Heart left ventricle (tissue), 16 donors: ENCODE data around the gene JPH2. TPM values are rescaled to one million over a fixed set of nuclear protein-coding genes. Genes with fewer than 3 reads are reported as not detected.
A peak's percentile ranks its signal among the peaks of the same experiment; 100 is the strongest.

Experiments
- ATAC-seq, 4 donors: fragments of 200-7000 bp; cut with Tn5 transposase; one replicate each; pipeline ENCODE4 v1.9.1; 2020 to 2022; ENCODE audit warnings: moderate library complexity in 4 of 4, mild to moderate bottlenecking in 3 of 4, moderate number of reproducible peaks in 1 of 4
- DNase-seq, 5 donors: peaks; one replicate each; pipeline ENCODE4 v3.0.0-alpha.2; 2020
- H3K27ac ChIP-seq, 12 donors: fragments of 200-600 bp; sonication (generic) in 4 of 12; one replicate each; pipeline versions ENCODE4 v1.5.0 to v1.8.0; 2016 to 2022; ENCODE audit warnings: mild to moderate bottlenecking in 2 of 12
- H3K27me3 ChIP-seq, 9 donors: fragments of 200-600 bp; sonication (generic) in 2 of 9; one replicate each; pipeline versions ENCODE4 v1.5.1 to v1.8.0; 2016 to 2022; ENCODE audit warnings: mild to moderate bottlenecking in 3 of 9
- H3K36me3 ChIP-seq, 9 donors: fragments of 200-600 bp; sonication (generic) in 2 of 9; one replicate each; pipeline versions ENCODE4 v1.5.0 to v1.8.0; 2018 to 2022; ENCODE audit warnings: mild to moderate bottlenecking in 2 of 9
- H3K4me1 ChIP-seq, 12 donors: fragments of 200-600 bp; sonication (generic) in 4 of 12; one replicate each; pipeline versions ENCODE4 v1.5.0 to v1.8.0; 2016 to 2022; ENCODE audit warnings: mild to moderate bottlenecking in 3 of 12
- H3K4me3 ChIP-seq, 12 donors: fragments of 200-600 bp; sonication (generic) in 4 of 12; one replicate each; pipeline versions ENCODE4 v1.5.0 to v1.8.0; 2017 to 2022; ENCODE audit warnings: mild to moderate bottlenecking in 9 of 12, moderate library complexity in 4 of 12
- H3K9me3 ChIP-seq, 12 donors: fragments of 200-600 bp; sonication (generic) in 4 of 12; one replicate each; pipeline versions ENCODE4 v1.5.0 to v1.8.0; 2016 to 2022; ENCODE audit warnings: mild to moderate bottlenecking in 1 of 12
- POLR2A ChIP-seq, 2 donors: fragments of 450-650 bp; IDR thresholded peaks; one replicate each; pipeline ENCODE4 v1.6.1; 2017; ENCODE audit warnings: antibody characterized with exemption in 2 of 2, mild to moderate bottlenecking in 2 of 2, moderate library complexity in 2 of 2
- WGBS, 4 donors: extraction: QIAGEN DNeasy Blood & Tissue Kit in 2 of 4; methylation state at CpG; one replicate each; pipeline versions ENCODE4 v1.1.5 to v1.1.7; 2013 to 2018; 5-methylcytosine and 5-hydroxymethylcytosine counted together
- intact Hi-C, 10 donors: fragments of 100-400 bp; cut with DNase I; formaldehyde crosslinking; loops; one replicate each; pipeline versions ENCODE4 v1.11.1 to v1.14.2; 2022
- polyA plus RNA-seq, 2 donors: library from polyadenylated mRNA; stranded (reverse); fragments of 200-250 nt; gene quantifications; one replicate each; pipeline ENCODE4 v1.2.3, GENCODE V29; 2013
- total RNA-seq, 9 donors: library from RNA; depleted of rRNA in 2 of 9; stranded (reverse); fragments of >200 nt in 2 of 9; fragmentation: NEBNext Ultra II Directional in 3 of 9; extraction: Animal tissue kit (Norgen Biotek cat#: 25700) in 3 of 9; gene quantifications; one replicate each; pipeline versions ENCODE4 v1.1.0 to v1.2.4, GENCODE V29; 2016 to 2023
- TF ChIP-seq, protein P1 (sequence below), 12 donors: fragments of 200-600 bp; sonication (generic) in 4 of 12; IDR thresholded peaks; one replicate each; pipeline versions ENCODE4 v1.5.0 to v1.8.0; 2018 to 2022; ENCODE audit warnings: antibody characterized with exemption in 12 of 12, mild to moderate bottlenecking in 5 of 12
- donor health status: ischemic (EF 13 %, LVEDD 7.1; RV severe dilation, severe dysfunction).
- donor health status: healthy with polysubstance abuse.
- donor health status: DM: no; HTN: yes; CAD: no.
- donor health status: DM: no; HTN: no; CAD: no.
- donor health status: ischemic (EF 25% LVEDD 6.9; RV normal size, moderate dysfunction).
- donor health status: ischemic (EF 25% LVEDD 5.7; RV mildly dilated, moderate dysfunction).
- donor health status: healthy.
- donor health status: DM: yes; HTN: yes; CAD: no.
- donor health status: ischemic (EF 35%, LVEDD 5.7; RV mildly dilated, moderate dysfunction).
- donor health status: nonischemic (EF 11% LVEDD 7.7; RV severe dilation, severe dysfunction).
- donor health status: DM: yes; HTN: yes; CAD: no.
- donor health status: PGD.
- donor health status: ischemic (EF 29% LVEDD 5.4; RV normal size, mild dysfunction).
- donor health status: nonischemic (EF 23%, LVEDD 6.1; RV moderate dilation, normal function).

The JPH2 gene
- total and polyA plus RNA-seq, 11 donors, result 99.5 to 219 (median 155) TPM

DNA sequence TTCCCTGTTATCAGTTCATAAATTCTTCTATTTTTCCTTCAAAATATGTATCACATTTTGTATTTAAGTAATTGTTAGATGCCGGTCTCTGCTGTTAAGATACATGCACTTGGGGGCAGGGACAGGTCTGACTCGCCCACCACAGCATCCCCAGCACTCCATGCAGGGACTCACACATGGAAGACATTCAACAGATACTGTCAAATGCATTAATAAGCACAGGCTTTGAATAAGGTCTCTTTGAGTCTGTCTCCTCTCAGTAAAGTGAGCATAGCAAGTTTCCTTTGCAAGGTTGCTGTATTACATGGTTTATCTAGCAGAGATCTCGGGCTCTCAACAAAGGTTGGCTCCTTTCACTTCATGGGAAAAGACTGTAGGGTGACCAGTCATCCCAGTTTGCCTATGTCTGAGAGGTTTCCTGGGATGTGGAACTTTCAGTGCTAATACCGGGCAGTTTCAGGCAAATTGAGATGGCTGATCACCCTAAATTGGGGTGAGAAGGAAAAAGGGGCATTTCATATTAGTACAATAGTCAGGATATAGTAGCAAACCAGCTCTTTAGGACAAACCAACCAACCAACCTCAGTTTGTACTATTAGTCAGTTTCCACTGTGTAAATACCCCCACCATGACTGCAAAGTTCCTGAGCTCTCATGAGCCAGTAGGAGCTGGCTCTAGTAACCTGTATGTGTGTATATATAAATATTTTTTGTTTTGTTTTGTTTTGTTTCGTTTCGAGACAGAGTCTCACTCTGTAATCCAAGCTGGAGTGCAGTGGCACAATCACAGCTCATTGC is 15.0 kb downstream of the JPH2 start:
- WGBS, 4 donors, result 49 to 70% (median 56%) methylated on average over 6 of the region's 6 CpGs
- Histone ChIP-seq H3K9me3 (no peaks in the 10 kb centered on the region), H3K36me3 (peaks cover 0 to 2% (median 0%) of the 10 kb centered on the region in 9 donors), H3K27me3 (no peaks in the 10 kb centered on the region), H3K4me3 (no peak overlapping the region), H3K27ac (peak overlapping the region in 9 of 12 donors; percentile 4 to 94 (median 44)), H3K4me1 (peaks cover 0 to 85% (median 43%) of the 10 kb centered on the region in 12 donors)
- ATAC-seq, result no peak
- TF ChIP-seq POLR2A (IDR thresholded peaks at IDR 0.05), result no peak
- TF ChIP-seq, protein P1, sequence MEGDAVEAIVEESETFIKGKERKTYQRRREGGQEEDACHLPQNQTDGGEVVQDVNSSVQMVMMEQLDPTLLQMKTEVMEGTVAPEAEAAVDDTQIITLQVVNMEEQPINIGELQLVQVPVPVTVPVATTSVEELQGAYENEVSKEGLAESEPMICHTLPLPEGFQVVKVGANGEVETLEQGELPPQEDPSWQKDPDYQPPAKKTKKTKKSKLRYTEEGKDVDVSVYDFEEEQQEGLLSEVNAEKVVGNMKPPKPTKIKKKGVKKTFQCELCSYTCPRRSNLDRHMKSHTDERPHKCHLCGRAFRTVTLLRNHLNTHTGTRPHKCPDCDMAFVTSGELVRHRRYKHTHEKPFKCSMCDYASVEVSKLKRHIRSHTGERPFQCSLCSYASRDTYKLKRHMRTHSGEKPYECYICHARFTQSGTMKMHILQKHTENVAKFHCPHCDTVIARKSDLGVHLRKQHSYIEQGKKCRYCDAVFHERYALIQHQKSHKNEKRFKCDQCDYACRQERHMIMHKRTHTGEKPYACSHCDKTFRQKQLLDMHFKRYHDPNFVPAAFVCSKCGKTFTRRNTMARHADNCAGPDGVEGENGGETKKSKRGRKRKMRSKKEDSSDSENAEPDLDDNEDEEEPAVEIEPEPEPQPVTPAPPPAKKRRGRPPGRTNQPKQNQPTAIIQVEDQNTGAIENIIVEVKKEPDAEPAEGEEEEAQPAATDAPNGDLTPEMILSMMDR (IDR thresholded peaks at IDR 0.05), result no peak
- DNase-seq, result no peak
- intact Hi-C loops, result no loop called here

DNA sequence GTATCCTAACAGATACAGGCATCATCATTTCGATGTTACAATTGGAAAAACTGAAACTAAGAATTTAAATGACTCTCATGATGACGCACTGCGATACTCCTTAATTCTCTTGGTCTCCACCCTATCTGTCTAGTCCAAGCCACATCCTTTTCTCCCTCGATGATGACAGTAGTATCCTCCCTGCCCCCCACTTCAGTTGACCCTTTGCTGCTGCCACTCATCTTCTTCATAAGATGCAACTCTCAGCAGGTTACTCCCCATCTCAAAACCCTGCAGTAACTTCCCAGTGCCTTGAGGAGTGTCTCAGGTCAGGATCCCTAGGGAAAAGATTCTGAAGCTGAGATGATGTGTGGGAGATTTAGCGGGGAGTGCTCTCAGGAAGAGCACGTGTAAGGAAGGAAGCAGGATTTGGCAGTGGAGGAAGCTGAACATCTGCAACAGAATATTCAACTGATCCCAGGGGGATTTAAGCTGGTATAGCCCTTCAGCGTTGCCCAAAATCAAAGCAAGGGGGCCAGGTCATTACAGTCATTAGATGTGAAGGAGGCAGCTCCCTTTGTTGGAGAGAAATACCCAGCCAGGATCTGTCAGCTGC is 16.1 kb downstream of the JPH2 start:
- 23 to 32% (median 25%) methylated on average over 7 of the region's 7 CpGs for WGBS, 4 donors
- no peak overlapping the region for H3K4me3 ChIP-seq
- peaks cover 0 to 2% (median 0%) of the 10 kb centered on the region in 9 donors for H3K36me3 ChIP-seq
- no peaks in the 10 kb centered on the region for H3K27me3 ChIP-seq
- ATAC-seq, result no peak
- H3K27ac ChIP-seq, result peak overlapping the region in 10 of 12 donors; percentile 4 to 94 (median 38)
- no peak for DNase-seq
- TF ChIP-seq, protein P1 (IDR thresholded peaks at IDR 0.05), result no peak
- TF ChIP-seq POLR2A (IDR thresholded peaks at IDR 0.05), result no peak
- intact Hi-C loops, result no loop called here
- no peaks in the 10 kb centered on the region for H3K9me3 ChIP-seq
- H3K4me1 ChIP-seq, result peaks cover 3 to 86% (median 46%) of the 10 kb centered on the region in 12 donors

DNA sequence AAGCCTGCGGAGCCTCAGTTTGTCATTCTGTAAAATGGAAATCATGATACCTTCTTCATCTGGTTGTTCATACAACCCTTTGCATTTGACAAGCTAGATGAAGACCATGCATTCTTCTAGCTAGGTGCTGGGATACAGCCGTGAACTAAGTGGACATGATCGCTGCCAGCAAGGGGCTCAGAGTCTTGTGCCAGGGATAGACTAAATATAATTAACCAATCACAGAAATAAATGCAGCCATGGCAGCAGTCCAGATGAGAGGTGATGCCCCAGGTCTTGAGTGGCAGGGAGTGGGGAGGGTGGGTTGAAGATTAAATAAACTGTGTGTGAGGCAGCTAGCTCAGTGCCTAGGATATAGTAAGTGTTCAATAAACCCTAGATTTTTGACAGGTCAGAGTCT is 19.3 kb downstream of the JPH2 start:
- TF ChIP-seq POLR2A (IDR thresholded peaks at IDR 0.05), result no peak
- TF ChIP-seq, protein P1 (IDR thresholded peaks at IDR 0.05), result no peak
- H3K9me3 ChIP-seq, result no peaks in the 10 kb centered on the region
- no peaks in the 10 kb centered on the region for H3K27me3 ChIP-seq
- ATAC-seq (peak in 2 of 4 donors; percentile 16 to 47), DNase-seq (peak in 2 of 5 donors; percentile 59 to 64)
- H3K27ac ChIP-seq, result peak overlapping the region in 11 of 12 donors; percentile 68 to 94 (median 87)
- peaks cover 6 to 77% (median 49%) of the 10 kb centered on the region in 12 donors for H3K4me1 ChIP-seq
- intact Hi-C loops, result no loop called here
- 61 to 83% (median 63%) methylated on average over 3 of the region's 3 CpGs for WGBS, 4 donors
- no peaks in the 10 kb centered on the region for H3K36me3 ChIP-seq
- H3K4me3 ChIP-seq, result no peak overlapping the region

DNA sequence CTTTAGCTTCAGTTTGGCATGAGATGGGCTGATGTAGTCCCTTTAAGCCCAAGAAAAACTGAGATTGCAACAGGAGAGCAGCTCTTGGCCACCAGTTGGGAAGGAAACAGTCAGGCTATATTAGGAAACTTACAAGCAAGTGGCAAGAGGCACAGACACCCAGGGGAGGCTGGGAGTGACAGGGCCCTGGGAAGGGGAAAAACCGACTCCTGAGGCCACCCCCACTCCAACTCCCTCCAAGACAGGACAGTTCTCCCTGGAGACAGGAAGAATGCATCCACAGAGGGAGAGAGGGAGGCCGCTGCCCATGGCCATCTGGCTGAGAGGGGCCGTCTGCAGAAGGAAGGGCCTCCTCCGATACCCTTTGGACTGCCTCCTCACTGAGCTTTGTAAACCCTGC is 20.5 kb downstream of the JPH2 start:
- peaks cover 6 to 73% (median 38%) of the 10 kb centered on the region in 12 donors for H3K4me1 ChIP-seq
- H3K27me3 ChIP-seq, result no peaks in the 10 kb centered on the region
- H3K9me3 ChIP-seq, result no peaks in the 10 kb centered on the region
- intact Hi-C loops, result loop anchor here in 1 of 10 donors (1.0 kb wide), 1 partner anchor 21 kb away; the partner anchor contains the start of gene JPH2
- peak; percentile 85 to 93 (median 90) for ATAC-seq
- H3K27ac ChIP-seq, result peak overlapping the region; percentile 63 to 94 (median 83)
- H3K36me3 ChIP-seq, result no peaks in the 10 kb centered on the region
- WGBS, 4 donors, result 0 to 23% (median 8%) methylated on average over 3 to 4 of the region's 4 CpGs
- TF ChIP-seq, protein P1 (IDR thresholded peaks at IDR 0.05), result no peak
- peak in 1 of 2 donors; percentile 24 for TF ChIP-seq POLR2A (IDR thresholded peaks at IDR 0.05)
- DNase-seq, result peak in 4 of 5 donors; percentile 69 to 76 (median 75)
- H3K4me3 ChIP-seq, result peak overlapping the region in 5 of 12 donors; percentile 0 to 16 (median 11)
